ENCODE measurements around the gene INAFM2. TPM values are rescaled to one million over a fixed set of nuclear protein-coding genes. Genes with fewer than 3 reads are reported as not detected.

Gene INAFM2
- total and polyA plus RNA-seq, 9 of the 15 experiments (the other 6 are each of a cell fraction or from before 2014, with no cell fraction given) = 11.8 to 43.1 (median 27.2) TPM

- no peak for TF ChIP-seq RUNX1 (IDR thresholded peaks at IDR 0.05; ENCODE audit: low read depth)
- 0 out of 2 replicates have a peak, but pooled peaks have one; percentile 19 for TF ChIP-seq HNRNPL (IDR thresholded peaks at IDR 0.05; ENCODE audit: low read depth, low read length)
- TF ChIP-seq CTBP1 (IDR thresholded peaks at IDR 0.05; ENCODE audit: borderline replicate concordance) = peak; percentile 20; the same call in 1 of the 2 replicates
- no peak for TF ChIP-seq ELF1 (tag; IDR thresholded peaks at IDR 0.05)
- TF ChIP-seq ARID4B (CRISPR knock-in tag; IDR thresholded peaks at IDR 0.05) = 0 out of 2 replicates have a peak, but pooled peaks have one; percentile 44
- TF ChIP-seq SMC3 (conservative IDR thresholded peaks at IDR 0.05; ENCODE audit: insufficient read depth, low read depth, low read length) = peak; percentile 88
- no peak for TF ChIP-seq ERF (CRISPR knock-in tag; IDR thresholded peaks at IDR 0.05)
- no peak for TF ChIP-seq DACH1 (IDR thresholded peaks at IDR 0.05; ENCODE audit: partially characterized antibody)
- 0 out of 2 replicates have a peak, but pooled peaks have one; percentile 33 for TF ChIP-seq ZKSCAN1 (IDR thresholded peaks at IDR 0.05; ENCODE audit: low read depth, low read length)
- TF ChIP-seq JUN (IDR thresholded peaks at IDR 0.05; ENCODE audit: borderline replicate concordance, low read depth, low read length) = no peak
- TF ChIP-seq JUN (CRISPR knock-in tag; IDR thresholded peaks at IDR 0.05; ENCODE audit: borderline replicate concordance) = 0 out of 2 replicates have a peak, but pooled peaks have one; percentile 29
- TF ChIP-seq TARDBP (IDR thresholded peaks at IDR 0.05) = 0 out of 2 replicates have a peak, but pooled peaks have one; percentile 47
- TF ChIP-seq SNIP1 (IDR thresholded peaks at IDR 0.05; ENCODE audit: low read depth) = no peak
- TF ChIP-seq VEZF1 (CRISPR knock-in tag; IDR thresholded peaks at IDR 0.05) = no peak
- no peak for TF ChIP-seq POLR2G (IDR thresholded peaks at IDR 0.05; ENCODE audit: low read depth, low read length)
These were observed 21.2 kb downstream of the INAFM2 start (continued) for GRCh38 chr15:40344631-40345120.

Data from K562 (cell line).